Panc1 (cell line): ENCODE measurements around the gene IREB2. TPM values are rescaled to one million over a fixed set of nuclear protein-coding genes. Genes with fewer than 3 reads are reported as not detected.
A peak's percentile ranks its signal among the peaks of the same experiment; 100 is the strongest.

Experiments used
- ATAC-seq: fragments of 200-7000 bp; cut with Tn5 transposase; 2 replicates; pipeline ENCODE4 v1.9.1; 2020; ENCODE audit warnings: mild to moderate bottlenecking, moderate library complexity
- BruUV-seq: library from RNA; stranded (reverse); fragments of 400-500 nt; replicated peaks from 2 replicates; lab custom pipeline; 2021; lab: Mats Ljungman, UMichigan
- CTCF ChIA-PET: fragments of 300-600 bp; sonication (Branson Sonifier 250); formaldehyde crosslinking; loops from one replicate; lab custom pipeline; 2022; ENCODE audit warnings: antibody characterized with exemption; lab: Charles Lee
- POLR2A ChIA-PET: fragments of 300-600 bp; sonication (Branson Sonifier 250); formaldehyde crosslinking; loops from one replicate; lab custom pipeline; 2022; ENCODE audit warnings: antibody characterized with exemption; lab: Charles Lee
- DNase-seq: peaks from one replicate; pipeline ENCODE4 v3.0.0-alpha.2; 2010; ENCODE audit warnings: low read depth, low spot score
- H3K27ac ChIP-seq: 2 replicates; pipeline ENCODE4 v1.5.1; 2011; ENCODE audit warnings: mild to moderate bottlenecking, low read length, inconsistent platforms
- H3K27me3 ChIP-seq: fragments of 200-500 bp; sonication (Bioruptor generic); 2 replicates; pipeline ENCODE4 v1.6.0; 2014; ENCODE audit warnings: low read length, inconsistent platforms; ENCODE audit not compliant: control insufficient read depth, insufficient read depth
- H3K36me3 ChIP-seq: fragments of 200-500 bp; sonication (Bioruptor generic); 2 replicates; pipeline ENCODE4 v1.5.1; 2014; ENCODE audit warnings: inconsistent platforms, mild to moderate bottlenecking, low read length, moderate library complexity; ENCODE audit not compliant: control insufficient read depth, insufficient read depth
- H3K4me1 ChIP-seq: 2 replicates; pipeline ENCODE4 v1.5.1; 2011; ENCODE audit warnings: inconsistent platforms, mild to moderate bottlenecking, low read length, moderate library complexity; ENCODE audit not compliant: control insufficient read depth, insufficient read depth
- H3K4me3 ChIP-seq, 2 experiments: 2 replicates each; pipeline ENCODE4 v1.5.1; 2011 to 2012; ENCODE audit warnings: low read depth in 2 of 2, low read length in 2 of 2, mild to moderate bottlenecking in 2 of 2, inconsistent platforms in 1 of 2, moderate library complexity in 1 of 2
- H3K9me3 ChIP-seq: fragments of 200-500 bp; sonication (Bioruptor generic); 2 replicates; pipeline ENCODE4 v1.5.1; 2014; ENCODE audit warnings: low read depth, mild to moderate bottlenecking, inconsistent platforms, low read length, moderate library complexity; ENCODE audit not compliant: control insufficient read depth, insufficient read depth
- POLR2AphosphoS5 ChIP-seq: IDR thresholded peaks from 2 replicates; pipeline ENCODE4 v1.6.1; 2012; ENCODE audit warnings: mild to moderate bottlenecking, low read depth, low read length, moderate library complexity
- SIN3A ChIP-seq: IDR thresholded peaks from 2 replicates; pipeline ENCODE4 v1.6.1; 2012; ENCODE audit warnings: low read depth, mild to moderate bottlenecking, low read length, moderate library complexity, borderline replicate concordance; ENCODE audit not compliant: insufficient read depth
- TCF7L2 ChIP-seq: IDR thresholded peaks from 2 replicates; pipeline ENCODE4 v1.6.1; 2011; ENCODE audit warnings: mild to moderate bottlenecking, low read depth, low read length, inconsistent platforms
- in situ Hi-C: cut with HindIII; loops from 2 replicates; pipeline ENCODE4 v1.10.0; 2016; ENCODE audit warnings: low sequenced_read_pairs, low pct_unique_long_range_greater_than_20kb
- intact Hi-C: fragments of 100-400 bp; cut with micrococcal nuclease; formaldehyde crosslinking; loops from one replicate; pipeline ENCODE4 v1.10.0; 2022; ENCODE audit not compliant: unreplicated experiment
- total RNA-seq: library from RNA; stranded (reverse); gene quantifications from one replicate; pipeline ENCODE4 v1.2.1, GENCODE V29; 2021; ENCODE audit not compliant: unreplicated experiment
- TF ChIP-seq, protein P1 (sequence below): fragments of 450-650 bp; IDR thresholded peaks from 2 replicates; pipeline ENCODE4 v1.5.1; 2017; ENCODE audit warnings: mild to moderate bottlenecking
- TF ChIP-seq, protein P2 (sequence below), 2 experiments: IDR thresholded peaks; 2 replicates each; pipeline ENCODE4 v1.6.1; 2011 to 2012; ENCODE audit warnings: low read depth in 2 of 2, control low read depth in 1 of 2, low read length in 1 of 2, mild to moderate bottlenecking in 1 of 2, moderate library complexity in 1 of 2; ENCODE audit not compliant: insufficient read depth in 1 of 2

Gene IREB2
- total RNA-seq, 1 experiment from 2014 or later, result 71.7 TPM

DNA sequence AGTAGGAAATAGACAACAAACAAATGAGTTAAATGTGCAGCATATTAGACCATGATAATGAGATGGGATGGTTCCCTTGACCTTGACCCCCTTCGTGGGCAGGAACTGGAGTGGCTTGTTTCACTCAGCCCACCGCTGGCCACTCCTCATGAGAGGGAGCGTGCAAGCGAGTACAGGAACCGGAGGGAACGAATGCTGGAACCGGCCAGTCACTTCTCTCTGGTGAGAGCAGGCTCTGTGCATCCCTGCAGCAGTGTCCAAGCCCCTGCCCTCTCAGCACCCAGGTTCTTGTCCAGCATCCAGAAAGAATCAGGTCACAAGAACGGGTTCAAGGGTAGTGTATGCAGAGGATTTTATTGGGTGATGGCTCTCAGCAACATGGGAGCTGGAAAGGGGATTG is 17.2 kb upstream of the IREB2 start:
- no peak overlapping the region for H3K27ac ChIP-seq
- ATAC-seq (no peak), DNase-seq (no peak)
- no peaks in the 10 kb centered on the region for H3K4me1 ChIP-seq
- intact Hi-C loops (no loop called here), in situ Hi-C loops (no loop called here)
- no peaks in the 10 kb centered on the region for H3K36me3 ChIP-seq
- no peaks in the 10 kb centered on the region for H3K9me3 ChIP-seq
- ChIA-PET CTCF (interaction anchor here (0.6 kb wide), 1 partner anchor 113 kb away, joined by 3 read pairs; no protein-coding TSS in a partner anchor), POLR2A (no interaction called here)
- no TSS peak for BruUV-seq
- TF ChIP-seq POLR2AphosphoS5, result no peak
- peaks cover 2% of the 10 kb centered on the region; the same call in 1 of the 2 replicates for H3K27me3 ChIP-seq
- no peak overlapping the region for H3K4me3 ChIP-seq

DNA sequence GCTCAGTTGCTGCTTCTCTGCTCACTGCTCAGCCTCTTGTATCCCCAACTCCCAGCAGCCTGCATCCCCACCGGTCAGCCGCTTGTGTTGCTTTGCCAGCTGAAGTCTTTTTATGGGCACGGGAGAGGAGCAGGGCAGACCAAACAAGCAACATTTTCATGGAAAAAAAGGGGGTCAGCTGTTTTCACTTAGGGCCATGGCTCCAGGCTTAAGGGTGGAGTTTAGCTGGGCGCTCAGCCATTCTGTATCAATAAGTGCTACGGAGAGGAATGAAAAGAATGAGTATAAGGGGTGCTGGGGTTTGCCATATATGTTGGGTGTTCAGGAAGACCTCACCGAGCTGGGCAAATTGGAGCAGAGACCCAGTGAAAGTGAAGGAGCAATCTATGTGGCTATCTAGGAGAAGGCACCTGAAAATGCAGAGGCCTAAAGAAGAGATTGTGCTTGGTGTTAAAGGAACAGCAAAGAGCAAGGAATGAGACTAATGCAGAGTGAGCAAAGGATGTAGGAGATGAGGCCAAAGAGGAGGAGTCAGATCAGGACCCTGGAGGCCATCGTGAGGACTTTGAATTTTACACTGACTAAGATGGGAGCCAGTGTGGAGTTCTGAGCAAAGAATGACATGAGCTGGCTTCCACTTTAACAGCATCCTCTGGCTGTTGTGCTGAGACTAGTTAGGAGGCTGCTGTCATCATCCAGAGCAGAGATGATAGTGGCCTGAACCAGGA is 16.6 kb upstream of the IREB2 start:
- Histone ChIP-seq H3K4me3 (no peak overlapping the region), H3K27ac (no peak overlapping the region), H3K9me3 (no peaks in the 10 kb centered on the region), H3K4me1 (no peaks in the 10 kb centered on the region), H3K27me3 (peaks cover 2% of the 10 kb centered on the region; the same call in 1 of the 2 replicates), H3K36me3 (no peaks in the 10 kb centered on the region)
- ChIA-PET CTCF (interaction anchor here (0.6 kb wide), 1 partner anchor 58 kb away, joined by 3 read pairs; no protein-coding TSS in a partner anchor), POLR2A (no interaction called here)
- in situ Hi-C loops (no loop called here), intact Hi-C loops (no loop called here)
- TF ChIP-seq, protein P1, sequence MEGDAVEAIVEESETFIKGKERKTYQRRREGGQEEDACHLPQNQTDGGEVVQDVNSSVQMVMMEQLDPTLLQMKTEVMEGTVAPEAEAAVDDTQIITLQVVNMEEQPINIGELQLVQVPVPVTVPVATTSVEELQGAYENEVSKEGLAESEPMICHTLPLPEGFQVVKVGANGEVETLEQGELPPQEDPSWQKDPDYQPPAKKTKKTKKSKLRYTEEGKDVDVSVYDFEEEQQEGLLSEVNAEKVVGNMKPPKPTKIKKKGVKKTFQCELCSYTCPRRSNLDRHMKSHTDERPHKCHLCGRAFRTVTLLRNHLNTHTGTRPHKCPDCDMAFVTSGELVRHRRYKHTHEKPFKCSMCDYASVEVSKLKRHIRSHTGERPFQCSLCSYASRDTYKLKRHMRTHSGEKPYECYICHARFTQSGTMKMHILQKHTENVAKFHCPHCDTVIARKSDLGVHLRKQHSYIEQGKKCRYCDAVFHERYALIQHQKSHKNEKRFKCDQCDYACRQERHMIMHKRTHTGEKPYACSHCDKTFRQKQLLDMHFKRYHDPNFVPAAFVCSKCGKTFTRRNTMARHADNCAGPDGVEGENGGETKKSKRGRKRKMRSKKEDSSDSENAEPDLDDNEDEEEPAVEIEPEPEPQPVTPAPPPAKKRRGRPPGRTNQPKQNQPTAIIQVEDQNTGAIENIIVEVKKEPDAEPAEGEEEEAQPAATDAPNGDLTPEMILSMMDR, result no peak
- no peak for TF ChIP-seq TCF7L2
- TF ChIP-seq SIN3A, result no peak
- DNase-seq, result no peak
- no peak for ATAC-seq
- no TSS peak for BruUV-seq

DNA sequence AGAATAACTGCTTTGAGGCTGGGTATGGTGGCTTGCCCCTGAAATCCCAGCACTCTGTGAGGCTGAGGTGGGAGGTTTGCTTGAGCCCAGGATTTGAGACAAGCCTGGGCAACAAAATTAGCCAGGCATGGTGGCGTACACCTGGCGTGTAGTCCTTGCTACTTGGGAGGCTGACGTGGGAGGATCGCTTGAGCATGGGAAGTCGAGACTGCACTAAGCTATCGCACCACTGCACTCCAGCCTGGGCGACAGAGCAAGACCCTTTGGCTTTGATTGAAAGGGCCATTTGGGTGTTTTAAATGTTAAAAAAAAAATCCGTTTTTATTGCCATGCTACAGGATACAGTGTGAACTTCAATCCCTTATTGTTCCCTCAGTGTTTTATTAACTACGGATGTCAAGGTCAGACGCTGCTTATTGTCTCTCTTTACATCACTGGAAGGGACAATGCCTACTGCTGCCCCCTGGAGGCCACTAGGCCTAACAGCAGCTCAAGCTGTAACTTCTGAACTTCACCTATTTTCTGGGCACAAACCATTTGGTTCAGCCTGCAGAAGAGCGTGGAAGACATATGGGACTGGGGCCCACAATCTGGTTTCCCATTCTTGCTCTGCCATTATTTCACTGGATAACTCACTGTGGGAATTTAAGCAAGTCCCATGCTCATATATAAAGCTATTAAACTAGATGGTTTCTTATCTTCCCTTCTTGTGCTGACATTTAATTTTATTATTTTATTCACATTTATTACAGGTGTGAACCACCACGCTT is 15.3 kb upstream of the IREB2 start:
- no TSS peak for BruUV-seq
- CTCF ChIA-PET, result interaction anchor here (0.5 to 1.1 kb wide), 8 partner anchors 9 to 115 kb away, joined by 3 to 13 read pairs (median 3); no protein-coding TSS in a partner anchor
- Histone ChIP-seq H3K4me3 (no peak overlapping the region), H3K9me3 (no peaks in the 10 kb centered on the region), H3K27me3 (peaks cover 2% of the 10 kb centered on the region; the same call in 1 of the 2 replicates), H3K36me3 (no peaks in the 10 kb centered on the region), H3K27ac (no peak overlapping the region), H3K4me1 (no peaks in the 10 kb centered on the region)
- POLR2A ChIA-PET, result interaction anchor here (0.7 to 1.4 kb wide), 3 partner anchors 15 to 123 kb away, joined by 3 to 6 read pairs (median 4); partner anchors contain the start of genes IREB2 and SKIC8
- TF ChIP-seq, protein P1, result peak; percentile 96
- TF ChIP-seq POLR2AphosphoS5 (no peak), SIN3A (no peak), TCF7L2 (no peak)
- TF ChIP-seq, protein P2, sequence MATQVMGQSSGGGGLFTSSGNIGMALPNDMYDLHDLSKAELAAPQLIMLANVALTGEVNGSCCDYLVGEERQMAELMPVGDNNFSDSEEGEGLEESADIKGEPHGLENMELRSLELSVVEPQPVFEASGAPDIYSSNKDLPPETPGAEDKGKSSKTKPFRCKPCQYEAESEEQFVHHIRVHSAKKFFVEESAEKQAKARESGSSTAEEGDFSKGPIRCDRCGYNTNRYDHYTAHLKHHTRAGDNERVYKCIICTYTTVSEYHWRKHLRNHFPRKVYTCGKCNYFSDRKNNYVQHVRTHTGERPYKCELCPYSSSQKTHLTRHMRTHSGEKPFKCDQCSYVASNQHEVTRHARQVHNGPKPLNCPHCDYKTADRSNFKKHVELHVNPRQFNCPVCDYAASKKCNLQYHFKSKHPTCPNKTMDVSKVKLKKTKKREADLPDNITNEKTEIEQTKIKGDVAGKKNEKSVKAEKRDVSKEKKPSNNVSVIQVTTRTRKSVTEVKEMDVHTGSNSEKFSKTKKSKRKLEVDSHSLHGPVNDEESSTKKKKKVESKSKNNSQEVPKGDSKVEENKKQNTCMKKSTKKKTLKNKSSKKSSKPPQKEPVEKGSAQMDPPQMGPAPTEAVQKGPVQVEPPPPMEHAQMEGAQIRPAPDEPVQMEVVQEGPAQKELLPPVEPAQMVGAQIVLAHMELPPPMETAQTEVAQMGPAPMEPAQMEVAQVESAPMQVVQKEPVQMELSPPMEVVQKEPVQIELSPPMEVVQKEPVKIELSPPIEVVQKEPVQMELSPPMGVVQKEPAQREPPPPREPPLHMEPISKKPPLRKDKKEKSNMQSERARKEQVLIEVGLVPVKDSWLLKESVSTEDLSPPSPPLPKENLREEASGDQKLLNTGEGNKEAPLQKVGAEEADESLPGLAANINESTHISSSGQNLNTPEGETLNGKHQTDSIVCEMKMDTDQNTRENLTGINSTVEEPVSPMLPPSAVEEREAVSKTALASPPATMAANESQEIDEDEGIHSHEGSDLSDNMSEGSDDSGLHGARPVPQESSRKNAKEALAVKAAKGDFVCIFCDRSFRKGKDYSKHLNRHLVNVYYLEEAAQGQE (IDR thresholded peaks at IDR 0.05; ENCODE audit: insufficient read depth in 1 of 2, low read depth in 2 of 2, low read length in 1 of 2), result no peak
- intact Hi-C loops, result loop anchor here (2.0 kb wide), 1 partner anchor 114 kb away; no protein-coding TSS in a partner anchor
- DNase-seq (peak; percentile 52), ATAC-seq (peak; percentile 90)
- in situ Hi-C loops, result no loop called here
